HG02884 (cell line): ENCODE results near the gene SOX11.

Experiments
- ATAC-seq: cut with Tn5 transposase; IDR thresholded peaks from one replicate; pipeline ENCODE4 v1.9.1; 2021; ENCODE audit warnings: mild to moderate bottlenecking, moderate library complexity; ENCODE audit not compliant: unreplicated experiment

The SOX11 gene

DNA sequence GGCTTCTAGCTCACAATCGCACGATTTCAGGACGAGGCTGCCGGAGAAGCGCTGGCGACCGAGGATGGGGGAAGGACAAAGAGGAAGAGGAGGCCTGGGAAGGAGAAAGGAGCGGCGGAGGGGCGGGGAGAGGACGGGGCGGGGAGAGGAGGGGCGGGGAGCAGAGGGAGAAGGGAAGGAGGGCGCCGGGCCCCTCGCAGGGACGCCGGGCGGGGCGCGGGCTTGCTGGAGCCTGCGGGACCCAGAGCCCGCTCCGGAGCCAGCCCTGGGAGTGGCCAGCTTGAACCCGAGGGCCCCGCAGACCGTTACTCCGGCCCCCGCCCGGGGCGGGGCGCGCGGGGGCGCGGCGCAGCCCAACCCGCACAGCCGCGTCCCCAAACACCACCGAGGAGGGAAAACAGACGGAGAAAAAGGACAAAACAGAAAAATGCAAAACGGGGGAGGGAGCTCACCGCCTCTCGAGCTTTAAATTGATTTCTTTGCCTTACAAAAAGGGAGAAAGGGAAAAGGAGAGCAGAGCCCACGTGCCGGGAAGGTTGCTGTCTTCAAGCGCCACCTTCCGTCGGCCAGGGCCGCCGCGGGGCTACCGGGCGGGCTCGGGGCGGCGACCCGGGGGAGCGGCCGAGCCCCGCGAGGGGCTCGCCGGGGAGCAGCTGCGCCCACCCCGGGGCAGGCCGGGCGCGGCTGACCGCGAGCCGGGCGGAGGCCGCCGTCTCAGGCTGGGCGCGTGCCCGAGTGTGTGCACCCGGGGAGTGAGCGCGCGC, 781 bp upstream of the SOX11 start:
- no peak for ATAC-seq

DNA sequence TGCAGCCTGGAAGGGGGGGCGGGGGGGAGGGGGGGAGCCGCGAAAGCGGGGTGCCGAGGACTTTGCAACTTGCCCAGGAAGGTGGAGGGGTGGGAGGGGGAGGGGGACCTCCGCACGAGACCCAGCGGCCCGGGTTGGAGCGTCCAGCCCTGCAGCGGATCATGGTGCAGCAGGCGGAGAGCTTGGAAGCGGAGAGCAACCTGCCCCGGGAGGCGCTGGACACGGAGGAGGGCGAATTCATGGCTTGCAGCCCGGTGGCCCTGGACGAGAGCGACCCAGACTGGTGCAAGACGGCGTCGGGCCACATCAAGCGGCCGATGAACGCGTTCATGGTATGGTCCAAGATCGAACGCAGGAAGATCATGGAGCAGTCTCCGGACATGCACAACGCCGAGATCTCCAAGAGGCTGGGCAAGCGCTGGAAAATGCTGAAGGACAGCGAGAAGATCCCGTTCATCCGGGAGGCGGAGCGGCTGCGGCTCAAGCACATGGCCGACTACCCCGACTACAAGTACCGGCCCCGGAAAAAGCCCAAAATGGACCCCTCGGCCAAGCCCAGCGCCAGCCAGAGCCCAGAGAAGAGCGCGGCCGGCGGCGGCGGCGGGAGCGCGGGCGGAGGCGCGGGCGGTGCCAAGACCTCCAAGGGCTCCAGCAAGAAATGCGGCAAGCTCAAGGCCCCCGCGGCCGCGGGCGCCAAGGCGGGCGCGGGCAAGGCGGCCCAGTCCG, 540 bp downstream of the SOX11 start:
- ATAC-seq, result no peak

- no peak for ATAC-seq
Measured at GRCh38 chr2:5693287-5694201, 1.4 kb downstream of the SOX11 start.

GRCh38 chr2:5694306-5694705, 2.1 kb downstream of the SOX11 start:
- ATAC-seq, result no peak

GRCh38 chr2:5695654-5696403, 3.6 kb downstream of the SOX11 start:
- peak; percentile 32 for ATAC-seq

GRCh38 chr2:5696404-5696944, 4.3 kb downstream of the SOX11 start:
- ATAC-seq, result peak; percentile 30

DNA sequence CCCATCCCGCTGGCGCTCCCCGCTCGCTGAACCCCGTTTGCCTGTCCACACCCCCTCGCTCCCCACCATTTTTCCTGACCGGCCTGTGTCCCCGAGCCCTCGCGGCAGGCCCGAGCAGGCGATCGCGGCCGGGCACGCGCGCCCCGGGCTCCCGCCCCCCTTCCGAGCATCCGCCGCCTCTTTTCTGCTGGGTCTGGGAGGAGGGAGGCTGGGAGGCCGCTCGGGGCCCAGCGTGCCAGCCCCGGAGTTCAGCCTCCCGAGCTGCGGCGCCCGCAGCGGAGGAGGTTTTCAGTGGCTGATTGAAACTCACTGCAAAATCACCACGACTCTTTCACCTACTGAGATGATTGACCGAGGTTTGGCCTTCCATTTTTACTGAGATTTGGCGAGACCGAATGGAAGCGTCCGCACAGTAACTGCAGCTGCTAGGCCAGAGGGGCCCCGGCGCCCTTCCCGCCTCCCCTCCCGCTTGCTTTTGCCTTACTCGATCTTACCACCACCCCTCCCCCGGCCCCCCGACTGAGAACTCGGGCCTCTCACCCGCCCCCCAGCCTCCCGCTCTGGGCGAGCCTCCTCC, 4.8 kb downstream of the SOX11 start:
- ATAC-seq, result peak; percentile 40

DNA sequence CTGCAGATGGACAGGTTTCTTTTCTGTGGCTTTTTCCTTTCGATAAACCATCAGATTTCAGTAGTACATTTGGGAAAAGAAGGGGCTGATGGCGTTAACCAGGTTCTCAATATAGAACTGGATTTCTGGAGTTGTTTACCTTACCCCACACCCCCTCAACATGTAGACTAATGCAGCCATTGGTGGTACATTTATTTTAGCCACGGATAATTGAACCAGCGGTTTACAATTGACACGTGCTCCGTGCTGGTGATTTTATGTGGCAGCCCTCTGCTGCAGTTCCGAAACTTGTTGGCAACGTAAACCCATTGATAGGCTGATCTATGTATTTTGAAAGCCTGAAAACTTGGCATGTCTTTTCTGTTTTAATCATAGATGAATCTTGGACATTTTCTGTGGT, 5.4 kb downstream of the SOX11 start:
- no peak for ATAC-seq

- ATAC-seq, result no peak
Measured at GRCh38 chr2:5698134-5698533, 6.0 kb downstream of the SOX11 start.

GRCh38 chr2:5699963-5700362, 7.8 kb downstream of the SOX11 start:
- no peak for ATAC-seq

GRCh38 chr2:5700551-5700950, 8.4 kb downstream of the SOX11 start:
- no peak for ATAC-seq

- ATAC-seq, result no peak
Measured at GRCh38 chr2:5701266-5701665, 9.1 kb downstream of the SOX11 start.

GRCh38 chr2:5703166-5703565, 11.0 kb downstream of the SOX11 start:
- no peak for ATAC-seq

DNA sequence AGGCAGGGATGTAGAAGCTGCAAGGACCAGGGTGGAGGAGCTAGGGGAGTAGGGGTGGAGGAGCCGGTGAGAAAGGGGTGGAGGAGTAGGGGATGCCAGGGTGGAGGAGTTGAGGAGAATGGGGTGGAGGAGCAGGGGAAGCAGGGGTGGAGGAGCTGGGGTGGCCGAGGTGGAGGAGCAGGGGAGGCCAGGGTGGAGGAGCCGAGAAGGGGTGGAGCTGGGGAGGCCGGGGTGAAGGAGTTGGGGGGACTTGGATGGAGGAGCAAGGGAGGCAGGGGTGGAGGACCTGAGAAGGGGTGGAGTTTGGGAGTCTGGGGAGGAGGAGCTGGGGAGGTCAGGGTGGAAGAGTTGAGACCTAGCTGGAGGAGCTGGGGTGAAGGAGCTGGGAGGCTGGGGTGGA, 13.3 kb downstream of the SOX11 start:
- ATAC-seq, result no peak

DNA sequence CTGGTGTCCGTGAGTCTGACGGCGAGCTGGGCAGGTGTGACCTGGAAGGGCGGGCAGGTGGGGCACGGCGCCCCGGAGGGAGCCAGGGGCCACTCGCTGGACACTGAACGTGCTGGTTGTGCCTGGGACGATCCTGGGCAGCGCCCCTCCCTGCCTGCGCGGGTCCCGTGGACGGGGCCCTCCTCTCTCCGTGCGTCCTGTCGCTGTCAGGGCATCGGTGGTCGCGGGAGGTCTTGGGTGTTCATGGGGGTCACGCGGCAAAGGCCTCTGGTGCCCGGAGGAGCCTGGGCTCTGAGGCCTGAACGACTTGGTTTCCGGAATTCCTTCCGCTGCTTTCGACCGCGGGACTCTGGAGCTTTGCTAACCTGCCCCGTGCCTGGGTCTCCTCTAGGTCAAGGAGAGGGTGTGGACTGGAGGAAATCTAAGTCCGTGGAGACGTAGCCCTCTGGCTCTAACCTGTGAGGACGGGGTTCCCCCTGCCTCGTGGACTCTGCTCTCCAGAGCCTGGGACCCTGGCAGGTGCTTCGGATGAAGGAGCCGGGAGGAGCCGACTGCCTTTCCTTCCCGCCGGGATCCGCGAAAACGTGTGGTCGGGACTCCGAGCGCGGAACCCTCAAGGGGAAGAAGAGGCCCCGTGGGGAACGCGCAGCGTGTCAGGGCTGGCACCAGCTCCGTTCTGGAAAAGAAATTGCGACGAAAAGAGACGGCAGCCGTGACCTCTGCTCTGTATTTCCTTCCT, 14.7 kb downstream of the SOX11 start:
- ATAC-seq, result no peak

DNA sequence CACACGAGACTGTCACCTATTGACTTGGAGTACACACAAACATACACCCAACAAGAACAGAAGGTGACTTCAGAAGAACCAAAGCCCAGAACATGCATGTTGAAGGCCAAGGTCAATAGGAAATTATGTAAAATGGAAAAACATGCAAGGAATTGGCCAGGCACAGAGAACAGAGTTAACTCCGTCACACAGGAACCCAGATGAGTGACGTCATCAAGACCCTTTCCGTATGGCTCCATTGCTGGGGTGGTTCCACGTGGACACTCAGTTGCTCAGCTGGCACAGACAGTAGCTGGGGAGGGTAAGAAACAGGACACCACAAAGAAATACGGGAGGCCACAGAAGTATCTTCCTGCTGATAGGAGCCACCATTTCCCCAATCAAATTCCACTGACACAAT, 18.4 kb downstream of the SOX11 start:
- ATAC-seq, result no peak

- ATAC-seq, result no peak
Measured at GRCh38 chr2:5713101-5713500, 20.9 kb downstream of the SOX11 start.

DNA sequence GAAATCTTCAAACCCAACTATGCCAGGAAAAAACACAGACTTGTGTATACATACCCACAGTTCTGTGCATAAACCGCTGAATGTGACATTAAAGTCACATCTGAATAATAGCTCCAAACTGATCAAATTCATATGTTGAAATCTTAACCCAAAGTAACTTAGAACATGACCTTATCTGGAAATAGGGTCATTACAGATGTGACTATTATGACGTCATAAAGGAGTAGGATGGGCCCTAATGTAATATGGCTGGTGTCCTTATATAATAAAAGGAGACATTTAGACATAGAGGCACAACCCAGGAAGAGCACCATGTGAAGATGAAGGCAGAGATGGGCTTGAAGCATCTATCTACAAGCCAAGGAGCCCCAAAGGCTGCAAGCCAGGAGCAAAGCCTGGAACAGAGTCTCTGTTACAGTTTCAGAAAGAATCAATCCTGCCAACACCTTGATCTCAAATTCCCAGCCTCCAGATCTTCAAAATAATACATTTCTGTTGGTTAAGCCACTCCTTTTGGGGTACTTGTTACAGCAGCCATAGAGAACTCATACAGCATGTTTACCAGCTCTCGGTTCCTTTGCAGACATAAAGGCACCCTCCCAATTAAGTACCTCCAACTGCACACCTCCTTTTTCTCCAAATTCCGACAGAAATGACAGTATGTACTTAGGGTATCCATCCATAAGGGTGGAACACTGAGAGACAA, 27.6 kb downstream of the SOX11 start:
- no peak for ATAC-seq

GRCh38 chr2:5720426-5720825, 28.2 kb downstream of the SOX11 start:
- ATAC-seq, result no peak
